ENCODE data around the gene PRR23C. TPM values are rescaled to one million over a fixed set of nuclear protein-coding genes. Genes with fewer than 3 reads are reported as not detected.

PRR23C gene
- total RNA-seq, 4 donors from 2014 or later: not detected

DNA sequence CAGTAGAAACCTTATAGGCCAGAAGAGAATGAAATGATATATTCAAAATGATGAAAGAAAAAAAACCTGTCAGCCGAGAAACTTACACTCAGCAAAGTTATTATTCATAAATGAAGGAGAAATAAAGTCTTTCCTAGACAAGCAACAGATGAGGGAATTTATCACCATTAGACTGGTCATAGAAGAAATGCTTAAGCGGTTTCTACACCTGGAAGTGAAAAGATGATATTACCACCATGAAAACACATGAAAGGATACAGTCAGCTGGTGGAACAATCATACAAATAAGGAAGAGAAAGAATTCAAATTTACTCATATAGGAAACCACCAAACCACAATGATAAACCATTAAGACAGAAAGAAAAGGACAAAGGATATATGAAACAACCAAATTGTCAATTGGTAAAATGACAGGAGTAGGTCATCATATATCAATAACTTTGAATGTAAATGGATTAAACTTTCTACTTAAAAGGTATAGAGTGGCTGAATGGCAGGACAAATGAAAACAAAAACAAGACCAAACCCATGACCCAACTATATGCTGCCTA, 29.9 kb upstream of the PRR23C start:
- Histone ChIP-seq H3K27ac (no peak overlapping the region), H3K9me3 (peaks cover 0 to 36% (median 0%) of the 10 kb centered on the region in 4 donors), H3K36me3 (no peaks in the 10 kb centered on the region), H3K4me3 (no peak overlapping the region), H3K27me3 (no peaks in the 10 kb centered on the region), H3K4me1 (no peaks in the 10 kb centered on the region)
- no peak for DNase-seq (ENCODE audit: low spot score in 2 of 2)
- no peak for TF ChIP-seq POLR2A (IDR thresholded peaks at IDR 0.05)
- no peak for TF ChIP-seq EP300 (IDR thresholded peaks at IDR 0.05)
- TF ChIP-seq, protein P1, sequence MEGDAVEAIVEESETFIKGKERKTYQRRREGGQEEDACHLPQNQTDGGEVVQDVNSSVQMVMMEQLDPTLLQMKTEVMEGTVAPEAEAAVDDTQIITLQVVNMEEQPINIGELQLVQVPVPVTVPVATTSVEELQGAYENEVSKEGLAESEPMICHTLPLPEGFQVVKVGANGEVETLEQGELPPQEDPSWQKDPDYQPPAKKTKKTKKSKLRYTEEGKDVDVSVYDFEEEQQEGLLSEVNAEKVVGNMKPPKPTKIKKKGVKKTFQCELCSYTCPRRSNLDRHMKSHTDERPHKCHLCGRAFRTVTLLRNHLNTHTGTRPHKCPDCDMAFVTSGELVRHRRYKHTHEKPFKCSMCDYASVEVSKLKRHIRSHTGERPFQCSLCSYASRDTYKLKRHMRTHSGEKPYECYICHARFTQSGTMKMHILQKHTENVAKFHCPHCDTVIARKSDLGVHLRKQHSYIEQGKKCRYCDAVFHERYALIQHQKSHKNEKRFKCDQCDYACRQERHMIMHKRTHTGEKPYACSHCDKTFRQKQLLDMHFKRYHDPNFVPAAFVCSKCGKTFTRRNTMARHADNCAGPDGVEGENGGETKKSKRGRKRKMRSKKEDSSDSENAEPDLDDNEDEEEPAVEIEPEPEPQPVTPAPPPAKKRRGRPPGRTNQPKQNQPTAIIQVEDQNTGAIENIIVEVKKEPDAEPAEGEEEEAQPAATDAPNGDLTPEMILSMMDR (IDR thresholded peaks at IDR 0.05): no peak
- 82 to 89% methylated on average over 2 of the region's 2 CpGs for WGBS, 2 donors

DNA sequence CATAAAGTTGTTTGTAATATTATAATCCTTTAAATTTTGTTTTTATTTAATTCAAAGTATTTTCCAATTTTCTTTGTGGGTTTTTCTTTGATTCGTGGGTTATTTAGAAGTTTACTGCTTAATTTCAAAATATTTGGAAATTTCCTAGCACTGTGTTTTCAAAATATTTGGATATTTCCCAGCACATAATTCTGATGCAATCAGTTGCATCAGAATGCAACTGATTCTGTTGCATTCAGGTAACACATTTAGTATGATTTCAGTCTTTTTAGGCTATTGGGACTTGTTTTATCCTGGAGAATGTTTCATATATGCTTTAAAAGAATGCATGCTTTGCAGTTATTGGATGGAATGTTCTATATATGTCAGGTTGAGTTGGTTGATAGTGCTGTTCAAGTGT, 18.2 kb upstream of the PRR23C start:
- TF ChIP-seq, protein P1 (IDR thresholded peaks at IDR 0.05): no peak
- TF ChIP-seq POLR2A (IDR thresholded peaks at IDR 0.05) (no peak), EP300 (IDR thresholded peaks at IDR 0.05) (no peak)
- Histone ChIP-seq H3K36me3 (no peaks in the 10 kb centered on the region), H3K27me3 (no peaks in the 10 kb centered on the region), H3K27ac (no peak overlapping the region), H3K4me1 (no peaks in the 10 kb centered on the region), H3K4me3 (no peak overlapping the region), H3K9me3 (no peaks in the 10 kb centered on the region)
- 43 to 45% methylated on average over 1 of the region's 1 CpG for WGBS, 2 donors
- DNase-seq (ENCODE audit: low spot score in 2 of 2): no peak

DNA sequence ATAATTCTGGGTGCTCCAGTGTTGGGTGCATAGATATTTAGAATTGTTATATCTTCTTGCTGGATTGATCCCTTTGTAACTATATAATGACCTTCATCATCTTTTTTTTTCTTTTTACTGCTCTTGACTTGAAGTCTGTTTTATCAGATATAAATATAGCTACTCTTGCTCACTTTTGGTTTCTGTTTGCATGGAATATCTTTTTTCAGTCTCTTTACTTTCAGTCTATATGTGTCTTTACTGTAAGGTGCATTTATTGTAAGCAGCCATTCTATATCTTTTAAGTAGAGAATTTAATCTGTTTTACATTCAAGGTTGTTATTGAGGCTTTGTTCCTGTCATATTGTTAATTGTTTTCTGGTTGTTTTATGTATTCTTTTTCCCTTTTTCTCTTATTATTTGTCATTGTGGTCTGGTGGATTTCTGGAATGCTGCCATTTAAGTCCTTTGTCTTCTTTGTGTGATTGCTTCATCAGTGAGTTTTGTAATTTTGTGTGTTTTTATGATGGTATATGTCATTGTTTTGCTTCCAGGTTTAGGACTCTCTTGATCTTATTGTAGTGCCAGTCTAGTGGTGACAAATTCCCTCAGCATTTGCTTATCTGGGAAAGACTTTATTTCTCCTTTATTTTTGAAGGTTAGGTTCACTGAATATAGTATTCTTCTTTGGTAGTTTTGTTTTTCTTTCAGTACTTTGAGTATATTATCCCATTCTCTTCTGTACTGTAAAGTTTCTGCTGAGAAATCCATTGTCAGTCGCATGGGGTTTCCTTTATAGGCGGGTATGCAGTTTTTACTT, 8.3 kb upstream of the PRR23C start:
- H3K9me3 ChIP-seq: peaks cover 0 to 52% (median 4%) of the 10 kb centered on the region in 4 donors
- H3K4me3 ChIP-seq: no peak overlapping the region
- 76 to 78% methylated on average over 2 of the region's 2 CpGs for WGBS, 2 donors
- H3K4me1 ChIP-seq: no peaks in the 10 kb centered on the region
- H3K27ac ChIP-seq: no peak overlapping the region
- DNase-seq (ENCODE audit: low spot score in 2 of 2): no peak
- TF ChIP-seq, protein P1 (IDR thresholded peaks at IDR 0.05): no peak
- TF ChIP-seq POLR2A (IDR thresholded peaks at IDR 0.05): no peak
- no peaks in the 10 kb centered on the region for H3K27me3 ChIP-seq
- no peaks in the 10 kb centered on the region for H3K36me3 ChIP-seq

DNA sequence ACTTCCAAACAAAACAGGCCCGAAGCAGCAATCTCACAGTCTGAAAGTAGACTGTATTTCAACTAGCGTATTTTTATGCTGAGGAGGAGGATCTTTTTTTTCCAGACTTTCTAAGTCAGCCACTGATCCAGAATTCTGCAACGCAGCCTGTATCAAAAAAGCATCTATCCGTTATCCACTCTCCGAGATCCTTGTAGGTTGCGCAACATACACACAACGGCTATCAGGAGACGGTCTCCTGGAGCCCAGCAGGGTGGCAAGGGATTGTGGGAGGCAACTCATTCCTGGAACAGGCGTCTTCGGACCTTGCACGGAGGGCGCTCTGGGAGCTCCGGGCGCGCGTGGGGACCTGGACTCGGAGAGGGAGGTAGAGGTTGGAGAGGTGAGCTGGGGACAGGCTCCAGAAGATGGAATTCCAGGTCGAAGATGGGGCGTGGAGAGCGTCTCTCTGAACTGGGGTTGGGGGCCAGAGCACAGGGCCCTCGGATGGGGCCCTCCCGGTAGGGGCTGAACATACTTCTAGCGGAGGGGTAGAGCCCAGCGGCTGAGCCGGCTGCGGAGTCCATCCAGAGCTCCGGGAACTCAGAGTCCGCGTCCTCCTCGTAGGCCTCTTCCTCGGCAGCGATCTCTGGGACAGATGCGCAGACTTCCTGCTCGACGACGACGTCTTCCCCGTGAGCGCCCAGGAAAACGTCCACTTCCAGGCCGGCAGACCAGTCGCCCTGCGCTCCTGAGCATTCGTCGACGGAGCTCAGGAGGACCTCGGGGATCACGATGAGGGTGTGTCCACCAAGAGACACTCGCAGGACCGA, 932 bp downstream of the PRR23C start:
- no peak for DNase-seq (ENCODE audit: low spot score in 2 of 2)
- TF ChIP-seq EP300 (IDR thresholded peaks at IDR 0.05): no peak
- TF ChIP-seq, protein P1 (IDR thresholded peaks at IDR 0.05): no peak
- TF ChIP-seq POLR2A (IDR thresholded peaks at IDR 0.05): no peak
- WGBS, 2 donors: 81 to 85% methylated on average over 50 of the region's 50 CpGs
- no peak overlapping the region for H3K4me3 ChIP-seq
- H3K27me3 ChIP-seq: no peaks in the 10 kb centered on the region
- no peak overlapping the region for H3K27ac ChIP-seq
- no peaks in the 10 kb centered on the region for H3K36me3 ChIP-seq
- H3K9me3 ChIP-seq: peaks cover 0 to 34% (median 0%) of the 10 kb centered on the region in 4 donors
- no peaks in the 10 kb centered on the region for H3K4me1 ChIP-seq

DNA sequence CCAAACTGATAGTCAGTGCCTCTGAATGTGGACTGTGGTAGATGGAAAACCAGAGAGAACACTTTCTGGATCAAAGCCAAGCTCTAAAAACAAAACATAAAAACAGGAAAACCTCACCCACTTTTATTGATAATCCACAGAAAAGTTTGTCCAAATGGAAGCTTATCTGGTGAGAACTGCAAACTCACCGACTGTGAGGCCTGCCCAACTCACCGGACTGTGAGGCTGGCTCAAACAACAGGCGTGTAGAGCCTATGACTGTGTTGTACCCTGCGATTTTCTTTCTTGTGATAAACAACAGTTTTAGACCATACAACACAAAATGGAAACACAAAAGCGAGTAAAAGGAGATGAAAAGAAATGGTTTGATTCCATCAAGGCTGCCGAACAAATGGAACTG, 7.2 kb downstream of the PRR23C start:
- Histone ChIP-seq H3K9me3 (no peaks in the 10 kb centered on the region), H3K4me3 (no peak overlapping the region), H3K4me1 (no peaks in the 10 kb centered on the region), H3K27me3 (no peaks in the 10 kb centered on the region), H3K36me3 (no peaks in the 10 kb centered on the region), H3K27ac (no peak overlapping the region)
- no peak for DNase-seq (ENCODE audit: low spot score in 2 of 2)
- TF ChIP-seq POLR2A (IDR thresholded peaks at IDR 0.05) (no peak), EP300 (IDR thresholded peaks at IDR 0.05) (no peak)
- TF ChIP-seq, protein P1 (IDR thresholded peaks at IDR 0.05): no peak
- 87% methylated on average over 6 of the region's 6 CpGs for WGBS, 2 donors

Data from tibial nerve (tissue), 4 donors.